HT-29 (cell line): ENCODE measurements around the gene PTPRZ1. TPM values are rescaled to one million over a fixed set of nuclear protein-coding genes. Genes with fewer than 3 reads are reported as not detected.

Source experiments
- DNase-seq: peaks from one replicate; pipeline ENCODE4 v3.0.0-alpha.2; 2015; ENCODE audit warnings: low spot score
- total RNA-seq: library from RNA; depleted of rRNA; stranded (reverse); fragments of >200 nt; shearing (Covaris generic); gene quantifications from 2 replicates; pipeline ENCODE4 v1.2.3, GENCODE V29; 2014

Gene PTPRZ1
- total RNA-seq, 1 experiment from 2014 or later, result not detected

DNA sequence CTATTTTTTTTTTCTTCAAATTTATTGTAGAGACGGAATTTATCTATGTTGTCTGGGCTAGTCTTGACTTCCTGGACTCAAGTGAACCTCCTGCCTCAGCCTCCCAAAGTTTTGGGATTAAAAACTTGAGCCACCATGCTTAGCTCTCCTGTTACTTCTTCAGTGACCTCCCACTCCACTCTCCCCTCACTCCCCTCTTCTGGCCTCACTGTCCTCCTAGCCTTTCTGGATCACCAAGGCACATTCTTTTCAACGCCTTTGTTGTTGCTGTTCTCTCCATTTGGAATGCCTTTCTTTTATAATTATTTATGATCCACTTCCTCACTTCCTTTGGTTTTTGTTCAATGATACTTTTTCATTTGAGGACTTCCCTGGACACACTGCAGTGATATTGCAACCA is 17.9 kb downstream of the PTPRZ1 start:
- no peak for DNase-seq

DNA sequence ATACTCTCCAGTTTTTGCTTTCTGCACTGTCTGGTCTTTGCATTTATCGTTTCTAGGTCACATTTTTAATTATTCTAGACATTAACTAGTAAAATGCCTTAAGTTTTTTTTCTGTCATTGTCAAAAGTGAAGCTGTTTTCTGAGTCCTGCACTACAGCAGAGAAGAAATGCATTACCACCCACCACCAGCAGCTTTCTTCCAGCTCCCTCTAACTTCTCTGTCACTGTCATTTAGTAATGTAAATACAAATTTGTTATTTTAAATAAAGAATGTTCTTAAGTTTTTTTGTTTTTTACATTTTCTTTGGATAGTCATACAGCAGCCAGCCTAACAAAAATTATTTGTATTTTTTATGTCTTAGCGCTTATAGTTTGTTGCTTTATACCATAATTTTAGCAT is 18.8 kb downstream of the PTPRZ1 start:
- DNase-seq, result no peak

DNA sequence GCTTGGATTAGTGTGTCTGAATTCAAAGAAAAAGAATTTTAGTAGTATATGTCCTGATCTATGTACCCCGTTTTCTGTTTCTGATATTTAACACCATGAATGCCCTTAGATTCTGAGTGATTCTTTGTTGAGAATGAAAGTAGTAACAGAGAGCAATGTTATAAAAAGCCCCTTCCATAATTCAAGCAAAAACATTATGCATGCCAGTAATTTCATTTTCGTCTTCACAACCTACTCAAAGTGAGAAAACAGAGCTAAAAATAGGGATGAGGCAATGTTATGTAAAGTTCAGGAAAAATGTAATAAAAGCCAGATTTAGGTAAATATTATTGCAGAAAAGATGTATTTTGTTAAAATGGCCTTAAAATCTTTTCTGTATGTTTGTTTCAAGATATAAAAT is 28.1 kb downstream of the PTPRZ1 start:
- DNase-seq, result no peak

DNA sequence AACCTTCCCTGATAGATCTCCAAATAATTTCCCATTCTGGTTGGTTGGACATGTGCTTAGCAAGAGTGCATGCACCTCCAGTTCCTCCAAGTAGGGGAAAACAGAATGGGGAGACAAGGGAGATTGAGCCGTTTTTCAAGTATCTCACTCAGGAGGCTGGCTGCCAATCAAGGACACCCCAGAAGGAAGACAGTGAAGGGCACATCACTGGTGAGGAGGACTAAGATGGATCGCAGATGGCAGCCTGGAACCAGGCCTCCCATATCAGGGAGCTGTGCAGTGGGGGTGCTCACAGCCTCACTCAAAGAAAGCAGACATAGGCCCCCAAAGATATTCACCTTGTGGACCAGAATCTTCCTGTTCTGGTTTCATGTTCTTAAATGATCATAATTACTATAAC is 31.2 kb downstream of the PTPRZ1 start:
- no peak for DNase-seq

DNA sequence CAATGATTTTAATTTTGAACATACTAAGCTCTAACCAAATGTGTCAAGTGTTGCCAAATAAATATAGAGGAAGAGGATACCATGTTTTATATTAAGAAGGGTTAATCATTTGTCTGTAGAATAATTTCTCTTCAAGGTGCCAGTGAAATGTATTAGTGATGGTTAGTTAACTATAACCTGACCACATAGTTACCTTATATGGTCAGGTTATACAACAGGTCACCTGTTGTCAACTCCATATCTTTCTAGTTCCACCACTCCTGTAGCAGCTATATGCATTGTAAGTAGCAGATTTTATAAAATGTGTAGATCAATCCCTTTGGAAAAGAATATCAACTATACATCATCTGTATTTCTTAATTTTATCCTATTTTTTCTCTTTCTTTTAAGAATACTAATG is 35.1 kb downstream of the PTPRZ1 start:
- no peak for DNase-seq

DNA sequence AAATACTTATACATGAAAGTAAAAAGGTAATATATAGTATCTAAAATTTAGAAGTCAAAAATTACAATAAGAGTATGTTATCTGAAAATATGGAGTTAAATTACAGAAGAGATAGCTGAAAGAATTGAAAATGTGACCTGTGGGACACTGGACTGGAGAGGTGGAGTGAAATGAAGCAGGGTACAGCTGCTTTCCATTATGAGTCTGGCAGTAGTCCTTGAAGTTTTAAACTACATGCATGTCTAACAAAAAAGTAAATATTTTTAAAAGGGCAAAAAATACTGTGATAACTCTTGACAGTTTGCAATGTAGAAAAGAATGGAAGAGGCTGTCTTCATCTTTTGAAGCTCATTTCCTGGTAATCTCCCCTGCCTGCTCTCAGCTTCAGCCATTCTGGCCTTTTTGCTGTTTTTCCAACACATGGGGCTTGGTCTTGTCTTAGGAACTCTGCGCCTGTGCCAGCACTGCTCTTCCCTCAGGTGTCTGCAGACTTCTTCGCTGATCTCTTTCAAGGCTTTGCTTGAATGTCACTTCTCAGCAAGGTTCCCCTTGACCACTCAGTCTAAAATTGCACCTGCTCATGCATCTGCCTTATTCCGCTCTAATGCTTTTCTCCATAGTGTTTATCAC is 36.9 kb downstream of the PTPRZ1 start:
- DNase-seq, result no peak

DNA sequence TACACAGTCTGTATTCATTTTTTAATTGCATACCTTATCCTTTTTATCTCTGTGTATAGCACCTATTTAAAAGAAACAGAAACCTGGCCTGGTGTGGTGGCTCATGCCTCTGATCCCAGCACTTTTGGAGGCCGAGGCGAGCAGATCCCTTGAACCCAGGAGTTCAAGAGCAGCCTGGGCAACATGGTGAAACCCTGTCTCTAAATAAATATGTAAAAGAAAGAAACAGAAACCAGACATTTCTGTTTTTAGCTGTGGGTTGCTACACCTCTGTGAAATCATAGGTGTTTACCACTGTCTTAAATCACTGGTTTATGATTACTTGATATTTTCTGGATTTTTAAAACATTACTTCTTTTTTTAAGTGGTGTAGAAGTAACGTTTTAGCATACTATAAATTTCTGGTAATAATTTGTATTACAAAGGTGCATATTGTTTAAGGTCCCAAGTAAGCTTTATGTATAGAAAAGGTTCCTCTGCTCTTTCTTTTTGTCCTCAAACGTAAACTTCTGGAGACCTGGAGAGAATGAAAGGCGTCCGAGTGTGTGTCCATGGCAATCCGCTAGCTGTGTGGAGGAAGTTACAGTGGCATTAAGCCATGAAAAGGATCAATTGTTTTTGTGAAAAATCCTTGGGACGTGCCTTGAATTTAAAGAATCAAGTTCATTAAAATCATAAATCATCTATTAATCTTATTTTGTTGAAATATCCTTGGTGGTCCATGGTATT is 41.1 kb downstream of the PTPRZ1 start:
- DNase-seq, result no peak

DNA sequence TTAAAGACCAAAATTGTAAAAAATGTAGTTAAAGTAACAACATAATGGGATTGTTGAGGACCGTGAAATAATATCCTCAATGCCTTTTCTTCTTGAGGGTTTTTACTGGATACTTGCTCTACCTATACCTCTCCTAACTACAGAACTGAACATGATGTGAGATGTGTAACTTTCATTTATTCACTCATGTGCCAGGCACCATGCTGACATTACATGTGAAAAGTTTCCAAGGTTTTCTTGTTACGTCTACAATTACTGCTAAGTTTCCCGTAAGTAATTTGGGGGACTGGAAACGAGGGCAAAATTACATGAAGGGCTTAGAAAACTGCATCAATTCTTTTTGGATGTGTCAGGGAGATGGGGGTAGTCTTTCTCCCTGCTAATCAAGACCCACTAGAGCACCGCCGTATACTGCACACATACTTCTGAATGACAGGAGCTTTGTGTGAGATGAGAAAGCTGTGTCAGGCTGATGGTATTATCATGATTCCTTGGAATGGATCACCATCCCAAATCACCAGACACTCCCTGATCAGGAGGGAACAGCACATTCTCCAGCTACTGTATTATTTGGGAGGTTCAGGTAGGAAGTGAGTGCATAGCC is 41.8 kb downstream of the PTPRZ1 start:
- DNase-seq, result no peak

DNA sequence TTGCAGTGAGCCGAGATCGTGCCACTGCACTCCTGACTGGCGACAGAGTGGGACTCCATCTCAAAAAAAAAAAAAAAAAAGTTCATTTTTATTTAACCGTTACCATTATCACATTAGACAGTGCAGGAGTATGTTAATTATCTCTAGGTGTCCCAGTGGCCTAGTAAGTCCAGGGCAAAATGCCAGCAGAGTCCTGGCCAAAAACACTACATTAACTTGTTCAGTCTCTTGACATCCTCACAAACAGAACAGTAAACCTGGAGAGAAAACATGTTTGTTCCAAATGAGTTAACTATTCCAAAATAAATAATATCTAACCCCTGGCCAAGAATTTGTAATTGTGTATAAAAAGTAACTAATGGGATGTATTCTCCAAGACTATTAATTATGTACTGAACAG is 43.2 kb downstream of the PTPRZ1 start:
- no peak for DNase-seq

DNA sequence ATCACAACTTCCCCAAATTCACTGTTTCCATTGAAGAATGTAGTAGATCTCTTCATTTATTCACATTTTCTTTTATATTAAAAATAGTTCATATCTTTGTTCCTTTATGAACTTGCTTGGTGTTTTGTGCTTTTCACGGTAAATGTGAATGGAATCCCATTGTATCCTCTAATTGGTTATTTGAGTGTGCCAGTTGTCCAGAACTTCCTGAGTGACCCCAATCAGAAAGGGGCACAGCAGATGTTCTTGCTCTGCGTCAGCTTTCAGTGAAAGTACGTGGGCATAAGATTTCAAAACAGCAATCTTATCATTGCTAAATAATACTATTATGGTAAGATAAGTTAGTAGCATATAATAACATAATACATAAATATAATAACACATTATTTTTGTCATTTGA is 47.0 kb downstream of the PTPRZ1 start:
- no peak for DNase-seq

DNA sequence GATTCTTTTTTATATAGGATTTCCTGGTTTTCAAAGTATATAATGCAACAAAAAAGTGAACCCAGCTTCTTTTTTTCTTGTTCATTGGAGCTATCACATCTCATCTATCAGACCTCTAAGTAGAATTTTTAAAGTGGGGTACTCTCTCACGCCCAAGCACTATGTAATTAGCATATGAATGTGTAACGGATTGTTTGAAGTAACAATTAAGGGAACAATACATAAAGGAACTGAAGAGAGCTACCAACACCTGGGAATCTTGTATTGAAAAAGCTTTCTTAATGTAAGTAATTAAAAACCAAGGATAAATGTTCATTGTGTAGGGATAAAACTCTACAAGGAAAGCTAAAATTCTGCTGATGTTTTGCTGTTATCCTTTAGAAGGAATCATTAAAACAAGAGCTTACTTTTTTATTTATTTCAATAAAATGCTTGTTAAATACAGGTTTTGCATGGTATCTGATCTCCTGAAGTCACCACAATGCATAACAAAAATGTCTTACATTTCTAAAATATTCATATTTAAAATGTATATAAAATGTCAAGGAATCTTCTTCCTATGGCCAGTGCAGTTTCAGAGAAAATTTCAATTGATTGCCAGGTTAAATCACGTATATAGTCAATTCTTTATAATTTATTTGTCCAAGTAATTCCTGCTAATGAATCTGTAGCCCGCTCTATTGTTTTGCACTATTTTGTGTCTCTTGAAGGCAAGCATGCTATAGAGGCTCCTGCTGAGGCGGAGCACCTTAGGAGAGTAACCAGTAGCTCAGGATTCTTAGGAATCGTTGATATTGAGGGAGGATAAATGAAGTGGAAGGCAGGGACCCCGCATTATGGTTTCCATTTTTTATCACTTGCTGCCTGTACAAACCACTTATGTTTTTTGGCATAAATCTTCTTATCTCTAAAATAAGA is 51.6 kb downstream of the PTPRZ1 start:
- DNase-seq, result no peak

DNA sequence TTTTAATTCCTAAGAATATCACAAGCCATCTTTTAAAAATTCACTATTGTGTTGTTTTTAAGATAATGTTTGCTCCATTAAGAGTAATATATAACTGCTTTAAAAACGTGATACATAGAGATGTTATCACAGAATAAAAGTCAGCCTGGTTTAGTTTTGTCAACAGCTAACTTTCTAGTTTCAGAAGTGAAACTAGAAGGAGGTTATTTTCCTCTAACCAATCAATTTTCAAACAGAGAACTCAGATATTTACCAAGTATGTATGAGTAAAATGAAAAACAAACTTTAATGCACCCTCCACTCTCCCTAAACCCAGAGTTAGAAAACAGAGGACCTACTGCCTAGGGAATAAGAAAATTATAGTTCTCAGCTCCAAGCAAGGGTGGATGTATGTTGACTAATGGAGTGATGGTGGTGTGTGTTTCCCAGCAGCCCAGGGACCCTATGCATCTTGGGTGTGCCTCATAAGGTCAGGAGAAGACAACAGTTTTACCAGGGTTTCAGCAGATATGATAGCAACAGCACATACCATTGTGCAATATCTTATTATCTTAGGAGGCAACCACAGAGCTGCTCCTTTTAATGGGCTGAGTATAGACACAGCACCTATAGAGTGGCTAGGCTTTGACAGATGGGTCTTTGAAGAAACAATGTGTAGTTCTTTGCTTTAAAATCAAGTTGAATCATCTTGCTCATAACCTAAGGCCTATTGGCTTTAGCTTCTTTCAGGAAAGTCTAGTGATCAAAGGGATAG is 58.4 kb downstream of the PTPRZ1 start:
- DNase-seq, result no peak

DNA sequence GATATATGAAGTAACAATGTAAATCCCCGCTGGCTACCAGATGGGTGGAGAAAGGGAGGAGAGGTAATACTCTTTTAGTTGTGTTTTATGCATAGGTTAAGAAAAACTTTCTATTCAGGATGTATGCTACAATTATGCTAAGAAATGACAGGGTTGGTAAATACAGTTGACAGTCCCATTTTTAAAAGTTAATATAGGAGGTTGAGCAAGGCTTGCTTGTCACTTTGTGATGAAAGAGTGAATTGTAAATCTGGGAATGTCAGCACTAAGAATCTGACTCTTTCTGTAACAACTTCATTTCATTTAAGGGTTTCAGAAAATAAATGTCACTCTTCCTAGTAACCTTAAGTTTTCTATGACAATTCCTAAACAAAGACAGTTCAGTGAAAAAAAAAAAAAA is 59.8 kb downstream of the PTPRZ1 start:
- no peak for DNase-seq

DNA sequence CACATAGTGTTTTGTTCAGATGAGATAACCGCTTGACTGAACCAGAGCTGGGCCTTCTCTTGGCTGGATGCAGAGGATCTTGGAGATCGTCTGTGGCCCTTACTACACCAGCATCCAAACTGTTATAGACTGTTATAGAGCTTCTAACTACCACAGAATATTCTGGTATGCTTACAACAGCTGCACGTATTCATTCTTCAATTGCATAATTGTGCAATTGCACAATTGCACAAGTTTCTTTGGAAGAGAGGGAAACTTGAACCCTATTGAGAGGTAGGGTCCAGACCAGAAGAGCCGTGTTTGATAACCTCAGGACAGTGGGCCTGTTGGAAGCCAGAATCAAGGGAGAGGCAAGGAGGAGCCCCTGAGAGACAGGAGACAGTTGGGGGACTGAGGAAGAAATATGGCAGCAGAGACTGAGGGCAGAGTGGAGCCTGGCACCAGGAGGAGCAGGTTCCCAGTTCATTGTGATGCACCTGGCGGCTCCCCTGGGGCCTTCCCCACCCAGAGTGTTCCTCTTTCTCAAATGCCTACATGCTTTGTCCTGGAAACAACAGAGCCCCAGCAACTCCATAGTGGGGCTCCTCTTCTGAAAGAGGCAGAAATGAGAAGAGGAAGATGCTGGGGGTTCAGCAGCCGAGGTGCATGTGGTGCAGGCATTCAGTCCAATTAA is 64.1 kb downstream of the PTPRZ1 start:
- no peak for DNase-seq

DNA sequence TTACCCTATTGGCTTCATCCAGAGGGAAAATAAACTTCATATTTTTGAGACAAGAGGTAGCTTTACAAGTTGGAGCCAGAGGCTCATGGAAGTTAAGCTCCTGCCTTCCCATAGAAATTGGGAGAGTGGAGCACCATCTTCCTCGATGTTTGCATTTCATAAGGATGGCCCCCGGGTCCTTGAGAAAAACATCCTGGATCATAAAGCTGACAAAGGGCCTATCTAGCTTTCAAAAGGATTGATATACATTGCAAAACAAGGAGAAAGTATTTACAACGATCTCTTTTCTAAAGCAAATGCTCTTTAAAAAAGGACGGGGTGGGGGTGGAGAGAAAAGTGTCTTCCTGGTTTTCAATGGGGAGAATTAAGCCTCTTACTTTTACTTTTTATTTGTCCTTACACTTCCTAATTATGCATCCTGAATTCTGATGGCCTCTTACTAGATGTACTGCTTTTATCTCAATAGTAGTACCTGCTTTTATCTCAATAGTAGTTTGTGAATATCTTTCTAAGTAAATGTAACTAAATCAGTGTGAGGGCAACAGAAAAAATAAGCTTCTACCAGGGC is 65.6 kb downstream of the PTPRZ1 start:
- DNase-seq, result no peak

DNA sequence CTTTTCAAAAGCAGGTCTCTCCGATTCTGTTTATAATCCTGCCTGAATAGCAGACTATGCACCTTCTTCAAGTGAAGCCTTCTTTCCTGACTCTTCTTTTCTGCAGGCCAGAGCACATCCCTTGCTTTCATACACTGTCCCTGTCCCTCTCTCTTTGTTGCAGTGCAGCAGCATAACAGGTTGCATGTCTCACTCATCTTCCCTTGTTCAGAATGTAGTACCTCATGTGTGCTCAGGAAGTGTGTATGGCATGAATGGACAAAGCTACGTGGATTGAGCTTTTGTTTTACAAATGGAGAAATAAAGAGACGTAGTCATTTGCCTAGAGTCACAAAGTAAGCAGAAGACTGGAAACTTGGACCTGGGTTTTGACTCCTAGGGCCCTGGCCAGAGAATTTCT is 68.0 kb downstream of the PTPRZ1 start:
- DNase-seq, result no peak

DNA sequence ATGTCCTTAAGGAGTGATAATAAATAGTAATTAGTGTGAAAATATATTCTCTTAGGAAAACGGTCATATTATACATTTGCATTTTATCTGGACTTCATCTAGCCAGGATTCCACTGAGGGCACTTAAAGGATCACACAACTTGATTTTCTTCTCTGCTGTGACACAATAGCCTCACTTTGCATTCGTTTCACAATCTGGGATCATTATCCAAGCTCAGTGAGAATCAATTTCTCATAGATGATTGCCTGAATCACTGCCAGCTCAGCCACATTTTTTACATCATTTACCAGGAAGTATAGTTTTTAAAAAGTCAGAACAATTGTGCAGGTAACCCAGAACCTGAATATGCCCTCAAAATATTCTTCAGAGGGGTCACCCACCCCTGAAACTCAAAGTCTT is 68.9 kb downstream of the PTPRZ1 start:
- DNase-seq, result no peak

DNA sequence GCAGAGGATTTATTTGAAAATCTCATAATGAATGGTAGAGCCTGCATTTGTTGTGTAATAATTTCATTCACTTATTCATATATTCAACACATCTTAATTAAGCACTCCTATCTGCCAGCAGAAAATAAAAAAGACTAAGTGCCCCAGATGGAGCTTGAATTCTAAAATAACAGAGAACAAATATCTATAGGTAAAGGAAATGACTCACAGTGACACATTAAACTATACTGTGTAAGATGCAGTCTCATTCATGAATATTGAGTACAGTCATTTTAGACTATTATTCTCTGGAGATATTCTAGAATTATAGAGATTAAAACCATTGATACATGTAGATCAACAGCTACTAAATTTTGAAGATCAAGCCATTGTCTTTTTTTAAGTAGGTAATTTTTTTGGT is 72.1 kb downstream of the PTPRZ1 start:
- no peak for DNase-seq

DNA sequence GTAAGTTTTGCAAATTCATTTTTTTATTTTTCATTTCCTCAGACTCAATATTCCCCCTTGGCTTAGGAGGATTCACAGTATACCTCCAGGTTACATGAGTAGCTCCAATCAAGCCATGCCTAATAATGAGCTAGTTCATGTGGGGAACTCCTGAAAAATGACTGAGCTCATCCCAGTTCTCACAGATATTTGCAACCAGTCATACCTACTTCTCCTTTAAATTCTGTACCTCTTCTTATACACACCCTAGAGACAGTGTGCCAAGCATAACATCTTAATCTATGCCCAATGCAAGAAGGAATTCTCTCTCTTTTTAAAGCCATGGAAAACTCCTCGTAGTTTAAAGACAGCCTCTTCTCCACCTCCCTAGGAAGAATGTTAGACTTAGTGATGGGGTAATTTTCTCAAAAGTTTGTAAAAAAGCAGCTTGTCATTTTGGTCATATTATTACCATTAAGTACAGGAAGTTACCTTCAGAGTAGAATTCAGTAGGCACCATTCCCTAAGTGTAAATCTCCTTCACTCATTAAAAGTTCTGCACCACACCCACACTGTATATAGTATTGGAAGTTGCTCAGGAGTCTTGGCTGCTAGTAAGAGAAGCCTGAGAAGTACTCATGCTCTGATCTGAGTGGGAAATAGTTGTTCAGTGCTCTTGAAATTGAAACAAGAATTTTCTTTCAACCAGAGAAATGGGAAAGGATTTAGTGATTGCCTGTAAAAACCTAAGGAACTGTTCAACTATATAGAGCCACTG is 72.7 kb downstream of the PTPRZ1 start:
- DNase-seq, result no peak

DNA sequence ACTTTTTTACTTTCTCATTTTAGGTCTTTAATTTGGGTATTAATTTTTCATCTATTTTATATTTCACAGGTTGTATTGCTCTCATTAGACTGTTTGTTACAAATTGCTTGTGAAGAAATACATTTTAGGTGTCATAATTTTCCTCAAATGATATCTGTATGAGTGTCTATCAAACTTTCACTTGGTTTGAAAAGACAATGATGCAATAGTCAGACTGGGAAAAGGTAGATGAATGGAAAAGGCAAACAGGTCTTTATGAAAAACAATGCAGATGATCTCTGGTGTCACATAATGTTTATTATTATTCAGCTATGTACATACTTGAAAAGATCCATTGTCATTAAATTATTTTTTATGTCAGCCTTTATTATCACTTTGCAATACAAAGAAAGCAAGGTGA is 80.2 kb downstream of the PTPRZ1 start:
- no peak for DNase-seq
